IMR-90 (cell line): Measurements from ENCODE around the gene HECTD1.

Experiments
- BHLHE40 ChIP-seq: fragments of 150-350 bp; IDR thresholded peaks from 2 replicates; pipeline ENCODE4 v1.6.1; 2016; ENCODE audit warnings: mild to moderate bottlenecking, low read depth, low read length
- CTCF ChIP-seq: conservative IDR thresholded peaks from 2 replicates; pipeline ENCODE4 v1.5.1; 2012; ENCODE audit warnings: mild to moderate bottlenecking, low read depth, low read length, improper control_type of control experiment

GRCh38 chr14:31096255-31096654 lies 111.3 kb downstream of the HECTD1 start:
- no peak for TF ChIP-seq BHLHE40
- no peak for TF ChIP-seq CTCF
